Heart left ventricle (tissue), 16 donors: Measurements from ENCODE around the gene ADAMTSL1. TPM values are rescaled to one million over a fixed set of nuclear protein-coding genes. Genes with fewer than 3 reads are reported as not detected.

Source experiments
- ATAC-seq, 4 donors: fragments of 200-7000 bp; cut with Tn5 transposase; one replicate each; pipeline ENCODE4 v1.9.1; 2020 to 2022; ENCODE audit warnings: moderate library complexity in 4 of 4, mild to moderate bottlenecking in 3 of 4, moderate number of reproducible peaks in 1 of 4
- DNase-seq, 5 donors: peaks; one replicate each; pipeline ENCODE4 v3.0.0-alpha.2; 2020
- H3K27ac ChIP-seq, 12 donors: fragments of 200-600 bp; sonication (generic) in 4 of 12; one replicate each; pipeline versions ENCODE4 v1.5.0 to v1.8.0; 2016 to 2022; ENCODE audit warnings: mild to moderate bottlenecking in 2 of 12
- H3K27me3 ChIP-seq, 9 donors: fragments of 200-600 bp; sonication (generic) in 2 of 9; one replicate each; pipeline versions ENCODE4 v1.5.1 to v1.8.0; 2016 to 2022; ENCODE audit warnings: mild to moderate bottlenecking in 3 of 9
- H3K36me3 ChIP-seq, 9 donors: fragments of 200-600 bp; sonication (generic) in 2 of 9; one replicate each; pipeline versions ENCODE4 v1.5.0 to v1.8.0; 2018 to 2022; ENCODE audit warnings: mild to moderate bottlenecking in 2 of 9
- H3K4me1 ChIP-seq, 12 donors: fragments of 200-600 bp; sonication (generic) in 4 of 12; one replicate each; pipeline versions ENCODE4 v1.5.0 to v1.8.0; 2016 to 2022; ENCODE audit warnings: mild to moderate bottlenecking in 3 of 12
- H3K4me3 ChIP-seq, 12 donors: fragments of 200-600 bp; sonication (generic) in 4 of 12; one replicate each; pipeline versions ENCODE4 v1.5.0 to v1.8.0; 2017 to 2022; ENCODE audit warnings: mild to moderate bottlenecking in 9 of 12, moderate library complexity in 4 of 12
- H3K9me3 ChIP-seq, 12 donors: fragments of 200-600 bp; sonication (generic) in 4 of 12; one replicate each; pipeline versions ENCODE4 v1.5.0 to v1.8.0; 2016 to 2022; ENCODE audit warnings: mild to moderate bottlenecking in 1 of 12
- POLR2A ChIP-seq, 2 donors: fragments of 450-650 bp; IDR thresholded peaks; one replicate each; pipeline ENCODE4 v1.6.1; 2017; ENCODE audit warnings: antibody characterized with exemption in 2 of 2, mild to moderate bottlenecking in 2 of 2, moderate library complexity in 2 of 2
- whole genome bisulfite sequencing, 4 donors: extraction: QIAGEN DNeasy Blood & Tissue Kit in 2 of 4; methylation state at CpG; one replicate each; pipeline versions ENCODE4 v1.1.5 to v1.1.7; 2013 to 2018; 5-methylcytosine and 5-hydroxymethylcytosine counted together
- intact Hi-C, 10 donors: fragments of 100-400 bp; cut with DNase I; formaldehyde crosslinking; loops; one replicate each; pipeline versions ENCODE4 v1.11.1 to v1.14.2; 2022
- polyA plus RNA-seq, 2 donors: library from polyadenylated mRNA; stranded (reverse); fragments of 200-250 nt; gene quantifications; one replicate each; pipeline ENCODE4 v1.2.3, GENCODE V29; 2013
- total RNA-seq, 9 donors: library from RNA; depleted of rRNA in 2 of 9; stranded (reverse); fragments of >200 nt in 2 of 9; fragmentation: NEBNext Ultra II Directional in 3 of 9; extraction: Animal tissue kit (Norgen Biotek cat#: 25700) in 3 of 9; gene quantifications; one replicate each; pipeline versions ENCODE4 v1.1.0 to v1.2.4, GENCODE V29; 2016 to 2023
- TF ChIP-seq, protein P1 (sequence below), 12 donors: fragments of 200-600 bp; sonication (generic) in 4 of 12; IDR thresholded peaks; one replicate each; pipeline versions ENCODE4 v1.5.0 to v1.8.0; 2018 to 2022; ENCODE audit warnings: antibody characterized with exemption in 12 of 12, mild to moderate bottlenecking in 5 of 12
- donor health status: ischemic (EF 13 %, LVEDD 7.1; RV severe dilation, severe dysfunction).
- donor health status: healthy with polysubstance abuse.
- donor health status: DM: no; HTN: yes; CAD: no.
- donor health status: DM: no; HTN: no; CAD: no.
- donor health status: ischemic (EF 25% LVEDD 6.9; RV normal size, moderate dysfunction).
- donor health status: ischemic (EF 25% LVEDD 5.7; RV mildly dilated, moderate dysfunction).
- donor health status: healthy.
- donor health status: DM: yes; HTN: yes; CAD: no.
- donor health status: ischemic (EF 35%, LVEDD 5.7; RV mildly dilated, moderate dysfunction).
- donor health status: nonischemic (EF 11% LVEDD 7.7; RV severe dilation, severe dysfunction).
- donor health status: DM: yes; HTN: yes; CAD: no.
- donor health status: PGD.
- donor health status: ischemic (EF 29% LVEDD 5.4; RV normal size, mild dysfunction).
- donor health status: nonischemic (EF 23%, LVEDD 6.1; RV moderate dilation, normal function).

ADAMTSL1 gene
- total and polyA plus RNA-seq, 11 donors: 0.46 to 4.7 (median 1.1) TPM

GRCh38 chr9:18756712-18757125, 282.8 kb downstream of the ADAMTSL1 start:
- intact Hi-C loops: no loop called here
- ATAC-seq: no peak
- TF ChIP-seq, protein P1, sequence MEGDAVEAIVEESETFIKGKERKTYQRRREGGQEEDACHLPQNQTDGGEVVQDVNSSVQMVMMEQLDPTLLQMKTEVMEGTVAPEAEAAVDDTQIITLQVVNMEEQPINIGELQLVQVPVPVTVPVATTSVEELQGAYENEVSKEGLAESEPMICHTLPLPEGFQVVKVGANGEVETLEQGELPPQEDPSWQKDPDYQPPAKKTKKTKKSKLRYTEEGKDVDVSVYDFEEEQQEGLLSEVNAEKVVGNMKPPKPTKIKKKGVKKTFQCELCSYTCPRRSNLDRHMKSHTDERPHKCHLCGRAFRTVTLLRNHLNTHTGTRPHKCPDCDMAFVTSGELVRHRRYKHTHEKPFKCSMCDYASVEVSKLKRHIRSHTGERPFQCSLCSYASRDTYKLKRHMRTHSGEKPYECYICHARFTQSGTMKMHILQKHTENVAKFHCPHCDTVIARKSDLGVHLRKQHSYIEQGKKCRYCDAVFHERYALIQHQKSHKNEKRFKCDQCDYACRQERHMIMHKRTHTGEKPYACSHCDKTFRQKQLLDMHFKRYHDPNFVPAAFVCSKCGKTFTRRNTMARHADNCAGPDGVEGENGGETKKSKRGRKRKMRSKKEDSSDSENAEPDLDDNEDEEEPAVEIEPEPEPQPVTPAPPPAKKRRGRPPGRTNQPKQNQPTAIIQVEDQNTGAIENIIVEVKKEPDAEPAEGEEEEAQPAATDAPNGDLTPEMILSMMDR (IDR thresholded peaks at IDR 0.05): no peak
- TF ChIP-seq POLR2A (IDR thresholded peaks at IDR 0.05): no peak

DNA sequence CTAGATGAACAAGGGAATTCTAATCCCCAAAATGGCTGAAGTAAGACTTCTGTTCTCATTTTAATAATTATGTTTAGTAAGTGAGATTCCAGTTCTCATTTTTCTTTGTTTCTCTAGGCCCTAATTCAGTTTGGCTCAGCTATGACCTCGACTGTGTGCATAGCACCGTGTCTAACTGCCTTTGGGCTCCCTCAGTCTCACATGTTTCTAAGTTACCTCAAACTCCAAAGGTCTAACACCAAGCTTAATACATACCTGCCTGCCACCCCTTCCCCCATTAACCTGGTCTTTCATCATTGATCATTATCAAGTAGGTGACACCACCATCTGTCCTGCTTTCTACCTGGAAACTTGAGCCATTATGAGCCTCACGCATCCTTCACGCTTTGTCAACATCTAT, 285.9 kb downstream of the ADAMTSL1 start:
- WGBS, 4 donors: 94 to 98% (median 95%) methylated on average over 4 of the region's 4 CpGs

More at GRCh38 chr9:18756712-18757125, 282.8 kb downstream of the ADAMTSL1 start:
- no peak overlapping the region for H3K27ac ChIP-seq
- H3K4me1 ChIP-seq: peaks cover 0 to 3% (median 0%) of the 10 kb centered on the region in 12 donors
- no peak for DNase-seq
- no peaks in the 10 kb centered on the region for H3K9me3 ChIP-seq
- H3K27me3 ChIP-seq: no peaks in the 10 kb centered on the region
- H3K4me3 ChIP-seq: no peak overlapping the region
- peaks cover 0 to 3% (median 0%) of the 10 kb centered on the region in 9 donors for H3K36me3 ChIP-seq
- 50 to 60% (median 58%) methylated on average over 3 of the region's 3 CpGs for WGBS, 4 donors

DNA sequence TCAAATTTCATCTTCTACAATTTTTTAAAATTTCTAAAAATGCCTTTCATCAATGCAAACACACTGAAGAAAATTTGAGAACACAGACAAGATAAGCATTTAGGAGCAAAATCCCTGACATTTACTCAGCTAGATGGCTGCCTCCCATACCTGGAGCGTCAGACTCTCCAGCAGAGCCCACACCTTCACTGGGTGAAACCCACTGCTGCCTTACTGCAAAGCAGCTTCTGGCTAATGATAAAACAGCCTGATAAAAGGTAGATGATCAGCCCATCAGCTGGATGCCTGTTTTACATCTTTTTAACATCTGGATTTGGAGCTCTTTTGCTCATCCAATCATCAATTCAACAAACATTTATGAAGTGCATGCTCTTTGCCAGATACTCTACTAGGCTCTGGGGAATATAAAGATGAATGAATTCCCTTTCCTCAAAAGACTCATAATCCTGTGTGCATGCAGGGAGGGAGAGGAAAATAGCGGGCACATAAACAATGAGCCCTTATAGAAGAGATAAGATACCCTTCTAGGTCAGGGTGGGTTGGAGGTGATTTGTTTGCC, 287.9 kb downstream of the ADAMTSL1 start:
- no peak overlapping the region for H3K4me3 ChIP-seq
- no peaks in the 10 kb centered on the region for H3K4me1 ChIP-seq
- no peaks in the 10 kb centered on the region for H3K9me3 ChIP-seq
- intact Hi-C loops: no loop called here
- H3K27ac ChIP-seq: no peak overlapping the region
- ATAC-seq (no peak), DNase-seq (no peak)
- TF ChIP-seq, protein P1 (IDR thresholded peaks at IDR 0.05): no peak
- no peak for TF ChIP-seq POLR2A (IDR thresholded peaks at IDR 0.05)
- no peaks in the 10 kb centered on the region for H3K27me3 ChIP-seq
- WGBS, 4 donors: 80 to 86% (median 82%) methylated on average over 2 of the region's 2 CpGs
- H3K36me3 ChIP-seq: no peaks in the 10 kb centered on the region

More for the DNA sequence above, 285.9 kb downstream of the ADAMTSL1 start:
- no peaks in the 10 kb centered on the region for H3K9me3 ChIP-seq
- H3K4me1 ChIP-seq: peaks cover 0 to 3% (median 0%) of the 10 kb centered on the region in 12 donors
- intact Hi-C loops: no loop called here
- H3K4me3 ChIP-seq: no peak overlapping the region
- H3K27me3 ChIP-seq: no peaks in the 10 kb centered on the region
- TF ChIP-seq, protein P1 (IDR thresholded peaks at IDR 0.05): no peak
- no peak for TF ChIP-seq POLR2A (IDR thresholded peaks at IDR 0.05)
- DNase-seq (no peak), ATAC-seq (no peak)
- no peaks in the 10 kb centered on the region for H3K36me3 ChIP-seq
- H3K27ac ChIP-seq: no peak overlapping the region

DNA sequence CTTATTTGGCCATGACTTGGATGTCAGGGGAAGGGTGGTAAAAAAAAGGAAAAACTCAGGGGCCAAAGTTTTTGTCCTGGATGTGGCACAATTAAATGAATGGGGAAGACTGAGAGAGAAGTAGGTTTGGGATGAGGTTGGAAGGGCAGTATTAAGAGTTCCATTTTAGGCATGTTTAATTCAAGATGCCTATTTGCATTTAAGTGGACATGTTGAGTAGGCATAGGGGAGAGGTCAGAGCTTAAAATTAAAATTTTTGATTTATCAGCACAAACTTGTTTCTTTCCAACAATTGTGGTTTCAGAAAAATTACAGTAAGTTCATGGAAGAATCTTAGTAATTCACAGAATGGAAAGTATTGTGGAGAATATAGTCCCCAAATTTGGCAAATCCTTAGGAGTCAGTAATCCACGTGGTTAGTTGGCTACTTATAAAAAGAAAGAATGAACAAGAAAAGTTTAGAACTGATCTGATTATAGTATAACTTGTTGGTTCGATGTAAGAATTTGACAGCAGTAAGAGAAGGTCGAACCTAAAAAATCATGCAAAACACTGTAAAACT, 293.1 kb downstream of the ADAMTSL1 start:
- TF ChIP-seq, protein P1 (IDR thresholded peaks at IDR 0.05): no peak
- no peak for TF ChIP-seq POLR2A (IDR thresholded peaks at IDR 0.05)
- no peak overlapping the region for H3K27ac ChIP-seq
- ATAC-seq (no peak), DNase-seq (no peak)
- WGBS, 4 donors: 93 to 97% (median 95%) methylated on average over 3 of the region's 3 CpGs
- H3K27me3 ChIP-seq: no peaks in the 10 kb centered on the region
- H3K9me3 ChIP-seq: no peaks in the 10 kb centered on the region
- intact Hi-C loops: no loop called here
- H3K4me1 ChIP-seq: peaks cover 0 to 15% (median 0%) of the 10 kb centered on the region in 12 donors
- H3K4me3 ChIP-seq: no peak overlapping the region
- no peaks in the 10 kb centered on the region for H3K36me3 ChIP-seq
